A673 (cell line): ENCODE measurements around the gene TRUB2. TPM values are rescaled to one million over a fixed set of nuclear protein-coding genes. Genes with fewer than 3 reads are reported as not detected.

ENCODE experiments used
- BruUV-seq: library from RNA; stranded (reverse); fragments of 400-500 nt; replicated peaks from 2 replicates; lab custom pipeline; 2021; lab: Mats Ljungman, UMichigan
- CTCF ChIA-PET: fragments of 300-600 bp; sonication (Branson Sonifier 250); formaldehyde crosslinking; loops from one replicate; lab custom pipeline; 2022; ENCODE audit warnings: antibody characterized with exemption; lab: Charles Lee
- POLR2A ChIA-PET: fragments of 300-600 bp; sonication (Branson Sonifier 250); formaldehyde crosslinking; loops from one replicate; lab custom pipeline; 2022; ENCODE audit warnings: antibody characterized with exemption; ENCODE audit not compliant: low non-redundant PET; lab: Charles Lee
- DNase-seq: peaks from one replicate; pipeline ENCODE4 v3.0.0-alpha.2; 2015; ENCODE audit warnings: low spot score
- H3K27ac ChIP-seq: fragments of 200-600 bp; sonication (generic); 2 replicates; pipeline ENCODE4 v1.5.1; 2016; ENCODE audit warnings: mixed run types, low read depth, mild to moderate bottlenecking, mixed read lengths, antibody characterized with exemption, low read length; ENCODE audit not compliant: poor library complexity, severe bottlenecking
- H3K27me3 ChIP-seq: fragments of 200-600 bp; sonication (generic); replicated peaks from 2 replicates; pipeline ENCODE4 v1.6.1; 2017; ENCODE audit warnings: mixed run types, low read depth, mild to moderate bottlenecking, mixed read lengths, antibody characterized with exemption, low read length; ENCODE audit not compliant: insufficient read depth, poor library complexity
- H3K36me3 ChIP-seq: fragments of 200-600 bp; sonication (generic); 2 replicates; pipeline ENCODE4 v1.6.1; 2016; ENCODE audit warnings: mixed run types, mild to moderate bottlenecking, mixed read lengths, antibody characterized with exemption, low read length; ENCODE audit not compliant: insufficient read depth, poor library complexity, severe bottlenecking
- H3K4me1 ChIP-seq: fragments of 200-600 bp; sonication (generic); 2 replicates; pipeline ENCODE4 v1.6.1; 2017; ENCODE audit warnings: mixed run types, mild to moderate bottlenecking, mixed read lengths, antibody characterized with exemption, low read length; ENCODE audit not compliant: insufficient read depth, poor library complexity, severe bottlenecking
- H3K4me3 ChIP-seq: fragments of 200-600 bp; sonication (generic); 2 replicates; pipeline ENCODE4 v1.5.1; 2016; ENCODE audit warnings: low read depth, mixed run types, mild to moderate bottlenecking, mixed read lengths, low read length; ENCODE audit not compliant: poor library complexity, severe bottlenecking
- H3K9me3 ChIP-seq: fragments of 200-600 bp; sonication (generic); 2 replicates; pipeline ENCODE4 v1.6.1; 2016; ENCODE audit warnings: mixed run types, low read depth, mild to moderate bottlenecking, mixed read lengths, antibody characterized with exemption, low read length; ENCODE audit not compliant: poor library complexity, severe bottlenecking
- EZH2 ChIP-seq: fragments of 200-600 bp; sonication (generic); IDR thresholded peaks from 2 replicates; pipeline ENCODE4 v1.6.1; 2017; ENCODE audit warnings: borderline replicate concordance, low read depth, mild to moderate bottlenecking, mixed read lengths, antibody characterized with exemption, low read length; ENCODE audit not compliant: poor library complexity, severe bottlenecking
- intact Hi-C: fragments of 100-400 bp; cut with micrococcal nuclease; formaldehyde crosslinking; loops from one replicate; pipeline ENCODE4 v1.10.0; 2022; ENCODE audit not compliant: unreplicated experiment
- total RNA-seq: library from RNA; stranded (reverse); gene quantifications from 2 replicates; pipeline ENCODE4 v1.2.3, GENCODE V29; 2021
- TF ChIP-seq, protein P1 (sequence below): fragments of 300-800, 200-600 bp; sonication (generic); conservative IDR thresholded peaks from 2 replicates; pipeline ENCODE4 v1.5.1; 2017; ENCODE audit warnings: low read depth, mild to moderate bottlenecking, antibody characterized with exemption, low read length, moderate library complexity, mixed read lengths

Gene TRUB2
- total RNA-seq, 1 experiment from 2014 or later = 57.4 TPM

DNA sequence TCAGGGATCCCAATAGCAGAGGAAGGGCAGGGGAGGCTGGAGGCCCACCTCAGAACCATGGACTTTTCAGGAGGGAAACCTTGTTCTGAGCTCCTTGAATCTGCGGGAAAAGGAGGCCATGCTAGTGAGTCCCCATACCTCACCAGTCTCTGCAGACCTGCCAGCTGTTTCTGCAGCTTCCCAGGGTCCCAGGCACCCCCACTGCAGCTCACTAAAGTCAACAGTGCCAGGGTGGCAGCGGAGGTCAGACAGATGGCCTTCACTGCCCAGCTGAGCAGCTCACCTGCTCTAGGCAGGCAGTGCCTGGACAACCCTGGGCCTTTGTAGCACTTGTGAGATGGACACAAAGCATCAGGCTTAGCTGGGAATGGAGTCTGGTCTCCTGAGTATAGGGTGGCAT is 13.7 kb upstream of the TRUB2 start:
- no TSS peak for BruUV-seq
- intact Hi-C loops = no loop called here
- Histone ChIP-seq H3K4me3 (no peak overlapping the region), H3K27ac (no peak overlapping the region), H3K36me3 (peaks cover 5% of the 10 kb centered on the region), H3K9me3 (no peaks in the 10 kb centered on the region), H3K4me1 (peaks cover under 1% of the 10 kb centered on the region), H3K27me3 (no peaks in the 10 kb centered on the region)
- no peak for DNase-seq
- TF ChIP-seq, protein P1, sequence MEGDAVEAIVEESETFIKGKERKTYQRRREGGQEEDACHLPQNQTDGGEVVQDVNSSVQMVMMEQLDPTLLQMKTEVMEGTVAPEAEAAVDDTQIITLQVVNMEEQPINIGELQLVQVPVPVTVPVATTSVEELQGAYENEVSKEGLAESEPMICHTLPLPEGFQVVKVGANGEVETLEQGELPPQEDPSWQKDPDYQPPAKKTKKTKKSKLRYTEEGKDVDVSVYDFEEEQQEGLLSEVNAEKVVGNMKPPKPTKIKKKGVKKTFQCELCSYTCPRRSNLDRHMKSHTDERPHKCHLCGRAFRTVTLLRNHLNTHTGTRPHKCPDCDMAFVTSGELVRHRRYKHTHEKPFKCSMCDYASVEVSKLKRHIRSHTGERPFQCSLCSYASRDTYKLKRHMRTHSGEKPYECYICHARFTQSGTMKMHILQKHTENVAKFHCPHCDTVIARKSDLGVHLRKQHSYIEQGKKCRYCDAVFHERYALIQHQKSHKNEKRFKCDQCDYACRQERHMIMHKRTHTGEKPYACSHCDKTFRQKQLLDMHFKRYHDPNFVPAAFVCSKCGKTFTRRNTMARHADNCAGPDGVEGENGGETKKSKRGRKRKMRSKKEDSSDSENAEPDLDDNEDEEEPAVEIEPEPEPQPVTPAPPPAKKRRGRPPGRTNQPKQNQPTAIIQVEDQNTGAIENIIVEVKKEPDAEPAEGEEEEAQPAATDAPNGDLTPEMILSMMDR = no peak
- no peak for TF ChIP-seq EZH2
- CTCF ChIA-PET = no interaction called here
- POLR2A ChIA-PET = no interaction called here

DNA sequence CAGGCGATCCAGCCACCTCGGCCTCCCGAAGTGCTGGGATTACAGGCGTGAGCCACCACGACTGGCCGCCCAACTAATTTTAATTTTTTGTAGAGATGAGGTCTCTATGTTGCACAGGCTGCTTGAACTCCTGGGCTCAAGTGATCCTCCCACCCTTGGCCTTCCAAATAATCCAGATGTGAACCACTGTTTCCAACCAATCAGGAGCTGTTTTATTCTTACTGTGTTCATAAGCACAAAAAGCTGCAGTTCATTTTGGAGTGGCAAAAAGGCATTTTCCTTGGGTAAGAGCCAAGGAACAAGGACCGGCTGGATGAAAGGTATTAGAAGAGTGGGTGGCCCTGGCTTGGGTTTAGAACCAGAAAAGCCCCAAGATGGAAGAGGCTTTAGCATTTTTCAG is 12.9 kb upstream of the TRUB2 start:
- no peak for TF ChIP-seq EZH2
- TF ChIP-seq, protein P1 = no peak
- BruUV-seq = no TSS peak
- CTCF ChIA-PET = no interaction called here
- Histone ChIP-seq H3K4me3 (no peak overlapping the region), H3K27me3 (no peaks in the 10 kb centered on the region), H3K27ac (no peak overlapping the region), H3K9me3 (no peaks in the 10 kb centered on the region), H3K36me3 (peaks cover 5% of the 10 kb centered on the region), H3K4me1 (no peaks in the 10 kb centered on the region)
- POLR2A ChIA-PET = no interaction called here
- intact Hi-C loops = no loop called here
- no peak for DNase-seq

DNA sequence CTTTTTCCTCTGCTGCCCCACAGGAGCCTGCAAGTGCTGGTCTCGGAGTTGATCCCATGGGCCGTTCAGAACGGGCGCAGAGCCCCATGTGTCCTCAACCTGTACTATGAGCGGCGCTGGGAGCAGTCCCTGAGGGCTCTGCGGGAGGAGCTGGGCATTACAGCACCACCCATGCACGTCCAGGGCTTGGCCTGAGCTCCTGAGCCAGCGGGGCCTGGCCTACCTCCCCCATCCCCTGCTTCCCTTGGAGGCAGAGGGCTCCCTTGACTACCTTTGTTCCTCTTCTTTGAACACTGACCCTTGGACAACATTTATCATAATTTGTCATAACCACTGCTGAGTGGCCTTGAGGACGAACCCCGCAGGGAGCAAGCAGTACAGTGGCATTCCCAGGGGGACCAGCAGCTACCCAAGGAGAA is 11.2 kb upstream of the TRUB2 start:
- H3K9me3 ChIP-seq = no peaks in the 10 kb centered on the region
- DNase-seq = no peak
- CTCF ChIA-PET = no interaction called here
- H3K36me3 ChIP-seq = peaks cover 5% of the 10 kb centered on the region
- intact Hi-C loops = no loop called here
- TF ChIP-seq EZH2 = no peak
- TF ChIP-seq, protein P1 = no peak
- no peak overlapping the region for H3K27ac ChIP-seq
- H3K27me3 ChIP-seq = no peaks in the 10 kb centered on the region
- H3K4me1 ChIP-seq = no peaks in the 10 kb centered on the region
- POLR2A ChIA-PET = no interaction called here
- no peak overlapping the region for H3K4me3 ChIP-seq
- no TSS peak for BruUV-seq
